ENCODE data around the gene PARP12.

The PARP12 gene

GRCh38 chr7:140014123-140014522 is 48.6 kb downstream of the PARP12 start:
- TF ChIP-seq SIN3A (IDR thresholded peaks at IDR 0.05; ENCODE audit: borderline replicate concordance, insufficient read depth, low read length), result no peak
- TF ChIP-seq POLR2AphosphoS5 (IDR thresholded peaks at IDR 0.05; ENCODE audit: low read depth, low read length), result no peak
- no peak for TF ChIP-seq FOXP2 (optimal IDR thresholded peaks at IDR 0.05; ENCODE audit: borderline replicate concordance, extremely low read depth, extremely low read length, insufficient read depth)

- no peak for TF ChIP-seq FOXP2 (optimal IDR thresholded peaks at IDR 0.05; ENCODE audit: borderline replicate concordance, extremely low read depth, extremely low read length, insufficient read depth)
- no peak for TF ChIP-seq REST (IDR thresholded peaks at IDR 0.05; ENCODE audit: insufficient read depth in 1 of 2, low read depth in 2 of 2, low read length in 2 of 2)
- no peak for TF ChIP-seq TAF1 (IDR thresholded peaks at IDR 0.05; ENCODE audit: borderline replicate concordance, insufficient read depth, low read length)
- TF ChIP-seq POLR2AphosphoS5 (IDR thresholded peaks at IDR 0.05; ENCODE audit: low read depth, low read length), result no peak
- no peak for TF ChIP-seq SIN3A (IDR thresholded peaks at IDR 0.05; ENCODE audit: borderline replicate concordance, insufficient read depth, low read length)
Measured at GRCh38 chr7:140013676-140014075, 49.1 kb downstream of the PARP12 start.

- TF ChIP-seq TAF1 (IDR thresholded peaks at IDR 0.05; ENCODE audit: borderline replicate concordance, insufficient read depth, low read length), result no peak
- TF ChIP-seq POLR2AphosphoS5 (IDR thresholded peaks at IDR 0.05; ENCODE audit: low read depth, low read length), result no peak
- TF ChIP-seq FOXP2 (optimal IDR thresholded peaks at IDR 0.05; ENCODE audit: borderline replicate concordance, extremely low read depth, extremely low read length, insufficient read depth), result no peak
- TF ChIP-seq REST (IDR thresholded peaks at IDR 0.05; ENCODE audit: insufficient read depth in 1 of 2, low read depth in 2 of 2, low read length in 2 of 2), result no peak
- TF ChIP-seq SIN3A (IDR thresholded peaks at IDR 0.05; ENCODE audit: borderline replicate concordance, insufficient read depth, low read length), result no peak
Measured at GRCh38 chr7:140010194-140010895, 52.4 kb downstream of the PARP12 start.

GRCh38 chr7:140009735-140010134 is 53.0 kb downstream of the PARP12 start:
- TF ChIP-seq FOXP2 (optimal IDR thresholded peaks at IDR 0.05; ENCODE audit: borderline replicate concordance, extremely low read depth, extremely low read length, insufficient read depth), result no peak
- TF ChIP-seq REST (IDR thresholded peaks at IDR 0.05; ENCODE audit: insufficient read depth in 1 of 2, low read depth in 2 of 2, low read length in 2 of 2), result no peak
- TF ChIP-seq POLR2AphosphoS5 (IDR thresholded peaks at IDR 0.05; ENCODE audit: low read depth, low read length), result no peak
- no peak for TF ChIP-seq TAF1 (IDR thresholded peaks at IDR 0.05; ENCODE audit: borderline replicate concordance, insufficient read depth, low read length)
- no peak for TF ChIP-seq SIN3A (IDR thresholded peaks at IDR 0.05; ENCODE audit: borderline replicate concordance, insufficient read depth, low read length)

GRCh38 chr7:140008755-140009610 is 53.8 kb downstream of the PARP12 start:
- TF ChIP-seq FOXP2 (optimal IDR thresholded peaks at IDR 0.05; ENCODE audit: borderline replicate concordance, extremely low read depth, extremely low read length, insufficient read depth) (no peak), SIN3A (IDR thresholded peaks at IDR 0.05; ENCODE audit: borderline replicate concordance, insufficient read depth, low read length) (no peak), POLR2AphosphoS5 (IDR thresholded peaks at IDR 0.05; ENCODE audit: low read depth, low read length) (no peak), TAF1 (IDR thresholded peaks at IDR 0.05; ENCODE audit: borderline replicate concordance, insufficient read depth, low read length) (no peak), REST (IDR thresholded peaks at IDR 0.05; ENCODE audit: insufficient read depth in 1 of 2, low read depth in 2 of 2, low read length in 2 of 2) (no peak)

Data from PFSK-1 (cell line).